Neuronal stem cell (in vitro differentiated cells): ENCODE measurements around the gene CFD.

Experiments used
- DNase-seq: peaks from one replicate; pipeline ENCODE4 v3.0.0-alpha.2; 2013; ENCODE audit warnings: low spot score
- H2AFZ ChIP-seq: one replicate; pipeline ENCODE4 v1.6.1; 2013; ENCODE audit warnings: mild to moderate bottlenecking, low read length, inconsistent platforms
- H2AK5ac ChIP-seq: 2 replicates; pipeline ENCODE4 v1.6.1; 2013; ENCODE audit warnings: low read depth, mild to moderate bottlenecking, inconsistent platforms, low read length, moderate library complexity, mixed read lengths
- H2BK120ac ChIP-seq: 2 replicates; pipeline ENCODE4 v1.6.1; 2013; ENCODE audit warnings: low read depth, mild to moderate bottlenecking, inconsistent platforms, low read length, moderate library complexity, mixed read lengths
- H2BK12ac ChIP-seq: one replicate; pipeline ENCODE4 v1.6.1; 2013; ENCODE audit warnings: low read length, inconsistent platforms
- H2BK15ac ChIP-seq: 2 replicates; pipeline ENCODE4 v1.6.1; 2013; ENCODE audit warnings: mild to moderate bottlenecking, low read length, inconsistent platforms, mixed read lengths
- H2BK5ac ChIP-seq: one replicate; pipeline ENCODE4 v1.6.1; 2013; ENCODE audit warnings: inconsistent platforms, mild to moderate bottlenecking, low read length, moderate library complexity
- H3K14ac ChIP-seq: one replicate; pipeline ENCODE4 v1.6.1; 2013; ENCODE audit warnings: low read length, inconsistent platforms
- H3K18ac ChIP-seq: 2 replicates; pipeline ENCODE4 v1.6.1; 2013; ENCODE audit warnings: low read length, inconsistent platforms
- H3K23ac ChIP-seq: 2 replicates; pipeline ENCODE4 v1.6.1; 2013; ENCODE audit warnings: low read depth, mild to moderate bottlenecking, mixed read lengths, low read length, inconsistent platforms; ENCODE audit not compliant: poor library complexity
- H3K27ac ChIP-seq: replicated peaks from 3 replicates; pipeline ENCODE4 v1.5.1; 2013; ENCODE audit warnings: low read length, inconsistent platforms
- H3K27me3 ChIP-seq, 3 experiments: 2 replicates each; pipeline ENCODE4 v1.6.1; 2013; ENCODE audit warnings: low read length in 3 of 3, mild to moderate bottlenecking in 2 of 3, inconsistent platforms in 1 of 3, low read depth in 1 of 3, mixed read lengths in 1 of 3, moderate library complexity in 1 of 3; ENCODE audit not compliant: control insufficient read depth in 3 of 3, insufficient read depth in 3 of 3
- H3K36me3 ChIP-seq, 2 donors: replicated peaks in 1 of 2; 2 replicates each; pipeline ENCODE4 v1.6.1; 2013; ENCODE audit warnings: low read length in 2 of 2; ENCODE audit not compliant: control insufficient read depth in 2 of 2, insufficient read depth in 2 of 2
- H3K4ac ChIP-seq: 2 replicates; pipeline ENCODE4 v1.6.1; 2013; ENCODE audit warnings: inconsistent platforms, mild to moderate bottlenecking, low read length, moderate library complexity
- H3K4me1 ChIP-seq, 2 donors: 1 replicate in 1 of 2; 2 replicates in 1 of 2; pipeline ENCODE4 v1.6.1; 2013; ENCODE audit warnings: low read length in 2 of 2, low read depth in 1 of 2; ENCODE audit not compliant: control insufficient read depth in 2 of 2, insufficient read depth in 1 of 2
- H3K4me2 ChIP-seq: one replicate; pipeline ENCODE4 v1.6.1; 2013; ENCODE audit warnings: mild to moderate bottlenecking, low read length, inconsistent platforms; ENCODE audit not compliant: insufficient read depth, poor library complexity, severe bottlenecking
- H3K4me3 ChIP-seq, 2 donors: 2 replicates each; pipeline ENCODE4 v1.5.1; 2013; ENCODE audit warnings: low read length in 2 of 2, mild to moderate bottlenecking in 2 of 2, inconsistent platforms in 1 of 2, moderate library complexity in 1 of 2
- H3K79me1 ChIP-seq: one replicate; pipeline ENCODE4 v1.6.1; 2013; ENCODE audit warnings: low read depth, mild to moderate bottlenecking, inconsistent platforms, low read length, moderate library complexity
- H3K9ac ChIP-seq: one replicate; pipeline ENCODE4 v1.6.1; 2013; ENCODE audit warnings: mild to moderate bottlenecking, low read depth, low read length, inconsistent platforms; ENCODE audit not compliant: poor library complexity
- H3K9me3 ChIP-seq, 2 donors: replicated peaks in 1 of 2; 2 replicates each; pipeline versions ENCODE3 to v1.6.1; 2013; ENCODE audit warnings: low read length in 2 of 2, mild to moderate bottlenecking in 2 of 2, inconsistent platforms in 1 of 2, low read depth in 1 of 2, mixed read lengths in 1 of 2, moderate library complexity in 1 of 2; ENCODE audit not compliant: control insufficient read depth in 2 of 2, insufficient read depth in 1 of 2
- H4K8ac ChIP-seq: one replicate; pipeline ENCODE4 v1.6.1; 2013; ENCODE audit warnings: low read depth, mild to moderate bottlenecking, inconsistent platforms, low read length, moderate library complexity
- H4K91ac ChIP-seq: one replicate; pipeline ENCODE4 v1.6.1; 2013; ENCODE audit warnings: low read length, low read depth, mild to moderate bottlenecking, inconsistent platforms; ENCODE audit not compliant: poor library complexity
- WGBS, 2 donors: extraction: QIAGEN DNeasy Blood & Tissue Kit; methylation state at CpG; one replicate each; pipeline ENCODE4 v1.1.7; 2013; ENCODE audit warnings: missing lambda C conversion rate in 2 of 2, mixed read lengths in 1 of 2; ENCODE audit not compliant: insufficient read length in 2 of 2, insufficient replicate concordance in 1 of 2; ENCODE audit errors: extremely low coverage in 2 of 2; 5-methylcytosine and 5-hydroxymethylcytosine counted together

CFD gene

GRCh38 chr19:879711-880438 lies 20.4 kb downstream of the CFD start:
- no peak overlapping the region for H2BK5ac ChIP-seq
- peaks cover 0 to 6% of the 10 kb centered on the region in 2 donors for H3K9me3 ChIP-seq
- no peak overlapping the region for H4K91ac ChIP-seq
- WGBS, 2 donors, result no CpG with 5 or more reads among the region's 37 CpGs
- H3K79me1 ChIP-seq, result peaks cover 12% of the 10 kb centered on the region
- H2AK5ac ChIP-seq, result no peak overlapping the region
- H2AFZ ChIP-seq, result no peak overlapping the region
- peaks cover 53 to 76% of the 10 kb centered on the region in 2 donors for H3K36me3 ChIP-seq
- H3K27me3 ChIP-seq, result no peaks in the 10 kb centered on the region
- no peak overlapping the region for H2BK120ac ChIP-seq
- H3K14ac ChIP-seq, result no peak overlapping the region
- H2BK12ac ChIP-seq, result no peak overlapping the region
- no peak overlapping the region for H3K27ac ChIP-seq
- H3K9ac ChIP-seq, result no peak overlapping the region
- H3K4me2 ChIP-seq, result no peak overlapping the region
- H3K4me3 ChIP-seq, result no peak overlapping the region
- no peak overlapping the region for H3K18ac ChIP-seq
- no peak overlapping the region for H4K8ac ChIP-seq
- no peaks in the 10 kb centered on the region for H3K4me1 ChIP-seq
- peak overlapping the region; percentile 85 for H3K23ac ChIP-seq
- no peak overlapping the region for H3K4ac ChIP-seq
- H2BK15ac ChIP-seq, result no peak overlapping the region
- no peak for DNase-seq

- WGBS, 2 donors, result no CpG with 5 or more reads among the region's 34 CpGs
- H3K4me1 ChIP-seq, result no peaks in the 10 kb centered on the region
- peak overlapping the region in 1 of 2 donors; percentile 18 for H3K4me3 ChIP-seq
- no peak overlapping the region for H4K91ac ChIP-seq
- peak overlapping the region; percentile 66 for H2BK5ac ChIP-seq
- H3K4me2 ChIP-seq, result no peak overlapping the region
- peak overlapping the region; percentile 43 for H4K8ac ChIP-seq
- H3K27ac ChIP-seq, result no peak overlapping the region
- no peak overlapping the region for H2AFZ ChIP-seq
- no peak overlapping the region for H2BK12ac ChIP-seq
- peaks cover 0 to 6% of the 10 kb centered on the region in 2 donors for H3K9me3 ChIP-seq
- H3K36me3 ChIP-seq, result peaks cover 50 to 77% of the 10 kb centered on the region in 2 donors
- peak overlapping the region; percentile 44 for H3K9ac ChIP-seq
- no peak for DNase-seq
- peak overlapping the region; percentile 75 for H2AK5ac ChIP-seq
- peaks cover 15% of the 10 kb centered on the region for H3K79me1 ChIP-seq
- peak overlapping the region; percentile 73 for H3K23ac ChIP-seq
- H3K4ac ChIP-seq, result no peak overlapping the region
- no peak overlapping the region for H3K14ac ChIP-seq
- no peaks in the 10 kb centered on the region for H3K27me3 ChIP-seq
- H2BK120ac ChIP-seq, result no peak overlapping the region
- no peak overlapping the region for H3K18ac ChIP-seq
- no peak overlapping the region for H2BK15ac ChIP-seq
Observed at GRCh38 chr19:881385-882071, 22.1 kb downstream of the CFD start.

DNA sequence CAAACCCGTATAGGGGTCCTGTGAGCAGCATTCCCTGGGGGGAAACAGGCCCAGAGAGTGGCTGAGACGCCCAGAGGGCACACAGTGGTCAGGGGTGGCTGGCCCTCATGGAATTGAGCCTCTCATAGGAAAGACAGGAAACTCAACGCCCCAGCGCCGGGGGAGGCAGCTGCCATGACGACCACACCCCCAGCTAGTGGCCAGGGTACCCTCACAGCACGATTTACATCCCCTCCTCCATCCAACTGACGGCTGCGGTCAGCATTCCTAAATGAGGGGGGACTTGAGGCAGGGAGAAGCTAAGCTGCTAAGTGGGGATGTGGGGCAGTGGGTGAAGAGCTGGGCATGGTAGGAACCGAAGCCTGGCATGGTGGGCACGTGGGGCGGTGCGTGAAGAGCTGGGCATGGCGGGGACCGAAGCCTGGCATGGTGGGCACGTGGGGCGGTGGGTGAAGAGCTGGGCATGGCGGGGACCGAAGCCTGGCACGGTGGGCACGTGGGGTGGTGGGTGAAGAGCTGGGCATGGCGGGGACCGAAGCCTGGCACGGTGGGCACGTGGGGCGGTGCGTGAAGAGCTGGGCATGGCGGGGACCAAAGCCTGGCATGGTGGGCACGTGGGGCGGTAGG lies 23.5 kb downstream of the CFD start:
- no peak overlapping the region for H4K91ac ChIP-seq
- H3K18ac ChIP-seq, result no peak overlapping the region
- H3K4me2 ChIP-seq, result no peak overlapping the region
- peaks cover 12% of the 10 kb centered on the region for H3K79me1 ChIP-seq
- H3K27ac ChIP-seq, result no peak overlapping the region
- no peak for DNase-seq
- peaks cover 51 to 85% of the 10 kb centered on the region in 2 donors for H3K36me3 ChIP-seq
- H3K27me3 ChIP-seq, result no peaks in the 10 kb centered on the region
- H2AFZ ChIP-seq, result no peak overlapping the region
- no peak overlapping the region for H3K23ac ChIP-seq
- H3K9ac ChIP-seq, result no peak overlapping the region
- H2BK12ac ChIP-seq, result no peak overlapping the region
- no peak overlapping the region for H3K14ac ChIP-seq
- H2BK120ac ChIP-seq, result no peak overlapping the region
- no peak overlapping the region for H2AK5ac ChIP-seq
- H2BK15ac ChIP-seq, result no peak overlapping the region
- H3K4ac ChIP-seq, result no peak overlapping the region
- peak overlapping the region; percentile 17 for H4K8ac ChIP-seq
- peaks cover 0 to 6% of the 10 kb centered on the region in 2 donors for H3K9me3 ChIP-seq
- WGBS, 2 donors, result no CpG with 5 or more reads among the region's 30 CpGs
- H2BK5ac ChIP-seq, result no peak overlapping the region
- no peaks in the 10 kb centered on the region for H3K4me1 ChIP-seq
- H3K4me3 ChIP-seq, result no peak overlapping the region

DNA sequence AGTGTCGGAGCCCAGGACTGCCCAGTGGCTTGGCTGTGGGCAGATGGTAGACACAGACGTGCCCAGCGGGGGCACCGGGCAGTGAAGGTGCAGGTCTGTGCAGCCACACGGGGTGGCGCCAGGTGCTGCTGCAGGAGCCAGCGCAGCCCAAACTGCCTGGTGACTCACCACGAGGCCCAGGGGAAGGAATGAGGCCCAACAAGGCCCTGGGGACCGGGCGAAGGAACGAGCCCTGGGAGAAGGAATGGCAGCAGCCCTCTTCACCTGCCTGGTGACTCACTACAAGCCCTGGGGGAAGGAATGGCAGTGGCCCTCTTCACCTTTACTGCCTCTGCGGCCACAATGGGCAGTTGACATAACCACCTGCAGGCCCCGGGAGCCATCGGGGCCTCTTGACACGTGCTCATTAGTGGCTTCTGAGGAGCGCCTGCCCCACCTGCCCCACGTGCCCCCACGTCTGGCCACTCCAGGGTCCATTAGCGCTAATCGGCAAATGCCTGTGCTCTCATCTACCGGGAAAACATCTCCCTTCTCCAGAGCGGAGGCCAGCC lies 24.3 kb downstream of the CFD start:
- H3K4me1 ChIP-seq, result no peaks in the 10 kb centered on the region
- H3K27ac ChIP-seq, result no peak overlapping the region
- no peak overlapping the region for H3K4ac ChIP-seq
- no peak overlapping the region for H2AFZ ChIP-seq
- no peak for DNase-seq
- H3K14ac ChIP-seq, result no peak overlapping the region
- no peak overlapping the region for H4K91ac ChIP-seq
- no peak overlapping the region for H3K4me3 ChIP-seq
- no peak overlapping the region for H3K4me2 ChIP-seq
- H3K27me3 ChIP-seq, result no peaks in the 10 kb centered on the region
- H3K23ac ChIP-seq, result no peak overlapping the region
- H3K18ac ChIP-seq, result no peak overlapping the region
- no peak overlapping the region for H2AK5ac ChIP-seq
- H2BK120ac ChIP-seq, result no peak overlapping the region
- no peak overlapping the region for H4K8ac ChIP-seq
- H2BK12ac ChIP-seq, result no peak overlapping the region
- H3K36me3 ChIP-seq, result peaks cover 52 to 89% of the 10 kb centered on the region in 2 donors
- peaks cover 12% of the 10 kb centered on the region for H3K79me1 ChIP-seq
- peaks cover 0 to 6% of the 10 kb centered on the region in 2 donors for H3K9me3 ChIP-seq
- H3K9ac ChIP-seq, result no peak overlapping the region
- H2BK15ac ChIP-seq, result no peak overlapping the region
- no CpG with 5 or more reads among the region's 22 CpGs for WGBS, 2 donors
- no peak overlapping the region for H2BK5ac ChIP-seq
